ENCODE measurements around the gene GBX2.

GBX2 gene

GRCh38 chr2:236117861-236118269 is 50.3 kb downstream of the GBX2 start:
- DNase-seq (ENCODE audit: low read depth in 2 of 2) = no peak

DNA sequence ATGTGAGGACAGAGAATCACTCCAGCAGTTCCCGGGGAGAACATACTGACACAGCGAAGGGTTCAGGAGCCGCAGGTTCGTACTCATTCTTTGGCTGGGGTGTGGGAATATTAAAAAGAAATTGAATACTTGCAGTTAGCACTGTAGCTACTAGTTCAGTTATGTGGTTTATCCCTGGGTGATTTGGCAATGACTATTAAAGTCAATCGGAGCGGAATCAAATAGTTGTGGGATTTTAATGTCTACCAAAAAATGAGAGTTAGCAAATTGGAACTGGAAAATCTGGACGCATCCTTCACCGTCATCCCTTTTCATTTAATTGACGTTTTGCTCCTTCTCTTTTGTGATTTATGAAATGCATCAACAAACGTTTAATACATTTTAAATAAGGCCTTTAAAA is 50.8 kb downstream of the GBX2 start:
- no peak for DNase-seq (ENCODE audit: low read depth in 2 of 2)

Measured in activated CD4-positive, alpha-beta T cell treated with anti-CD3 and anti-CD28 coated beads for 24 hours (primary cell).